Measurements from ENCODE around the gene COA1.
"Not testable (repeated sequence)": the region's sequence is repeated elsewhere in the genome, so short reads cannot be mapped to it uniquely, and the experiment has no call there.

- not testable (repeated sequence) for TF ChIP-seq CTCF (IDR thresholded peaks at IDR 0.05; ENCODE audit: poor library complexity, severe bottlenecking); POLR2AphosphoS5 (IDR thresholded peaks at IDR 0.05); EZH2 (IDR thresholded peaks at IDR 0.05; ENCODE audit: borderline replicate concordance, insufficient read depth, low read length, poor library complexity, severe bottlenecking); SMC3 (conservative IDR thresholded peaks at IDR 0.05; ENCODE audit: poor library complexity); EP300 (conservative IDR thresholded peaks at IDR 0.05; ENCODE audit: poor library complexity, severe bottlenecking); RAD21 (conservative IDR thresholded peaks at IDR 0.05); MXI1 (conservative IDR thresholded peaks at IDR 0.05; ENCODE audit: poor library complexity, severe bottlenecking)
- TF ChIP-seq, protein P1, sequence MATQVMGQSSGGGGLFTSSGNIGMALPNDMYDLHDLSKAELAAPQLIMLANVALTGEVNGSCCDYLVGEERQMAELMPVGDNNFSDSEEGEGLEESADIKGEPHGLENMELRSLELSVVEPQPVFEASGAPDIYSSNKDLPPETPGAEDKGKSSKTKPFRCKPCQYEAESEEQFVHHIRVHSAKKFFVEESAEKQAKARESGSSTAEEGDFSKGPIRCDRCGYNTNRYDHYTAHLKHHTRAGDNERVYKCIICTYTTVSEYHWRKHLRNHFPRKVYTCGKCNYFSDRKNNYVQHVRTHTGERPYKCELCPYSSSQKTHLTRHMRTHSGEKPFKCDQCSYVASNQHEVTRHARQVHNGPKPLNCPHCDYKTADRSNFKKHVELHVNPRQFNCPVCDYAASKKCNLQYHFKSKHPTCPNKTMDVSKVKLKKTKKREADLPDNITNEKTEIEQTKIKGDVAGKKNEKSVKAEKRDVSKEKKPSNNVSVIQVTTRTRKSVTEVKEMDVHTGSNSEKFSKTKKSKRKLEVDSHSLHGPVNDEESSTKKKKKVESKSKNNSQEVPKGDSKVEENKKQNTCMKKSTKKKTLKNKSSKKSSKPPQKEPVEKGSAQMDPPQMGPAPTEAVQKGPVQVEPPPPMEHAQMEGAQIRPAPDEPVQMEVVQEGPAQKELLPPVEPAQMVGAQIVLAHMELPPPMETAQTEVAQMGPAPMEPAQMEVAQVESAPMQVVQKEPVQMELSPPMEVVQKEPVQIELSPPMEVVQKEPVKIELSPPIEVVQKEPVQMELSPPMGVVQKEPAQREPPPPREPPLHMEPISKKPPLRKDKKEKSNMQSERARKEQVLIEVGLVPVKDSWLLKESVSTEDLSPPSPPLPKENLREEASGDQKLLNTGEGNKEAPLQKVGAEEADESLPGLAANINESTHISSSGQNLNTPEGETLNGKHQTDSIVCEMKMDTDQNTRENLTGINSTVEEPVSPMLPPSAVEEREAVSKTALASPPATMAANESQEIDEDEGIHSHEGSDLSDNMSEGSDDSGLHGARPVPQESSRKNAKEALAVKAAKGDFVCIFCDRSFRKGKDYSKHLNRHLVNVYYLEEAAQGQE (IDR thresholded peaks at IDR 0.05; ENCODE audit: borderline replicate concordance) = not testable (repeated sequence)
Observed at GRCh38 chr7:43734575-43735332, 5.4 kb upstream of the COA1 start.

Measured in neural cell (in vitro differentiated cells).